Hepatocyte (in vitro differentiated cells): ENCODE data around the gene NUCKS1. TPM values are rescaled to one million over a fixed set of nuclear protein-coding genes. Genes with fewer than 3 reads are reported as not detected.

Source experiments
- DNase-seq: peaks from one replicate; pipeline ENCODE4 v3.0.0-alpha.2; 2016; ENCODE audit warnings: low spot score
- H2AFZ ChIP-seq: fragments of 200-600 bp; sonication (generic); 2 replicates; pipeline ENCODE4 v1.6.0; 2016; ENCODE audit warnings: antibody characterized with exemption, mild to moderate bottlenecking
- H3K27ac ChIP-seq: fragments of 200-600 bp; sonication (generic); 2 replicates; pipeline ENCODE4 v1.5.1; 2016; ENCODE audit warnings: mild to moderate bottlenecking
- H3K27me3 ChIP-seq: fragments of 200-600 bp; sonication (generic); 2 replicates; pipeline ENCODE4 v1.6.1; 2016
- H3K36me3 ChIP-seq: fragments of 200-600 bp; sonication (generic); replicated peaks from 2 replicates; pipeline ENCODE4 v1.5.1; 2016; ENCODE audit warnings: low read depth; ENCODE audit not compliant: insufficient read depth
- H3K4me1 ChIP-seq: fragments of 200-600 bp; sonication (generic); 2 replicates; pipeline ENCODE4 v1.5.1; 2016; ENCODE audit warnings: mild to moderate bottlenecking, moderate library complexity; ENCODE audit not compliant: insufficient read depth
- H3K4me2 ChIP-seq: fragments of 200-600 bp; sonication (generic); 2 replicates; pipeline ENCODE4 v1.6.0; 2016
- H3K4me3 ChIP-seq: fragments of 200-600 bp; sonication (generic); 2 replicates; pipeline ENCODE4 v1.5.1; 2016; ENCODE audit warnings: mild to moderate bottlenecking
- H3K79me2 ChIP-seq: fragments of 200-600 bp; sonication (generic); 2 replicates; pipeline ENCODE4 v1.6.0; 2017; ENCODE audit warnings: mild to moderate bottlenecking
- H3K9me2 ChIP-seq: fragments of 200-600 bp; sonication (generic); replicated peaks from 2 replicates; pipeline ENCODE4 v1.6.0; 2017; ENCODE audit warnings: mild to moderate bottlenecking; ENCODE audit not compliant: insufficient read depth
- H3K9me3 ChIP-seq: fragments of 200-600 bp; sonication (generic); 2 replicates; pipeline ENCODE4 v1.5.1; 2016; ENCODE audit warnings: low read depth, mild to moderate bottlenecking
- H4K20me1 ChIP-seq: fragments of 200-600 bp; sonication (generic); 2 replicates; pipeline ENCODE4 v1.6.0; 2016; ENCODE audit warnings: mild to moderate bottlenecking; ENCODE audit not compliant: insufficient read depth, poor library complexity, severe bottlenecking
- EZH2 ChIP-seq: fragments of 200-600 bp; sonication (generic); IDR thresholded peaks from 2 replicates; pipeline ENCODE4 v1.6.1; 2016; ENCODE audit warnings: antibody characterized with exemption, mild to moderate bottlenecking, borderline replicate concordance
- EZH2phosphoT487 ChIP-seq: fragments of 200-600 bp; sonication (generic); IDR thresholded peaks from one replicate; pipeline ENCODE4 v1.6.1; 2018; ENCODE audit warnings: antibody characterized with exemption, mild to moderate bottlenecking, low read depth, moderate library complexity; ENCODE audit not compliant: unreplicated experiment, severe bottlenecking
- WGBS: methylation state at CpG from one replicate; pipeline ENCODE4 v1.1.6; 2016; ENCODE audit warnings: low lambda C conversion rate; ENCODE audit errors: missing lambda C conversion rate; 5-methylcytosine and 5-hydroxymethylcytosine counted together
- polyA plus RNA-seq: library from polyadenylated mRNA; unstranded; fragments of >200 nt; fragmentation: Nextera tagmentation; extraction: Ambion mirVana; gene quantifications from 2 replicates; pipeline ENCODE4 v1.2.1, GENCODE V29; 2016
- total RNA-seq: library from RNA; depleted of rRNA; stranded (reverse); fragments of >200 nt; gene quantifications from 2 replicates; pipeline ENCODE4 v1.2.3, GENCODE V29; 2014
- TF ChIP-seq, protein P1 (sequence below): fragments of 200-600 bp; sonication (generic); IDR thresholded peaks from 2 replicates; pipeline ENCODE4 v1.5.1; 2016; ENCODE audit warnings: antibody characterized with exemption, mild to moderate bottlenecking; ENCODE audit not compliant: poor library complexity

NUCKS1 gene
- total and polyA plus RNA-seq, 2 experiments from 2014 or later = 28.4 to 143 TPM

DNA sequence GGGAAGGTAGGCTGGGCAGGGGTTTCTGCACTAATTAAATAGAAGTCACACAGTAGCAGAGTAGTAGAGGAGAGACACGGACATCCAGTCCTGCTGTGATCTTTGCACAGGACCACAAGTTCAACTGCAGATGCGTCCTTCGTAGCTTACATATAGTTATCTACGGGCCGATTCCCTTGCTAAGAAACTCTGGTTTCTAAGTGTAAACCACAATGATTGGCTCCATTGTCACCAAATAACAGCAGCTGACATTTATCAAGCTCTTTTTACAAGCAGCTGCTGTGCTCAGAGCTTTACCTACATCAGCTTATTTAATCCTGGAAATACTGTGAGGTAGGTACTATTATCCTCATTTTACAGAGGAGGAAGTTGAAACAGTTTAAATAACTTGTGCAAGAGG, 72.8 kb downstream of the NUCKS1 start:
- Histone ChIP-seq H3K4me1 (peaks cover 61% of the 10 kb centered on the region), H3K9me3 (no peaks in the 10 kb centered on the region), H2AFZ (no peak overlapping the region), H3K27ac (peak overlapping the region; percentile 94), H3K4me2 (peak overlapping the region; percentile 37), H3K79me2 (peaks cover 40% of the 10 kb centered on the region), H3K36me3 (no peaks in the 10 kb centered on the region), H4K20me1 (no peaks in the 10 kb centered on the region), H3K9me2 (no peaks in the 10 kb centered on the region), H3K27me3 (no peaks in the 10 kb centered on the region), H3K4me3 (no peak overlapping the region)
- WGBS = 54% methylated on average over 5 of the region's 5 CpGs
- TF ChIP-seq, protein P1, sequence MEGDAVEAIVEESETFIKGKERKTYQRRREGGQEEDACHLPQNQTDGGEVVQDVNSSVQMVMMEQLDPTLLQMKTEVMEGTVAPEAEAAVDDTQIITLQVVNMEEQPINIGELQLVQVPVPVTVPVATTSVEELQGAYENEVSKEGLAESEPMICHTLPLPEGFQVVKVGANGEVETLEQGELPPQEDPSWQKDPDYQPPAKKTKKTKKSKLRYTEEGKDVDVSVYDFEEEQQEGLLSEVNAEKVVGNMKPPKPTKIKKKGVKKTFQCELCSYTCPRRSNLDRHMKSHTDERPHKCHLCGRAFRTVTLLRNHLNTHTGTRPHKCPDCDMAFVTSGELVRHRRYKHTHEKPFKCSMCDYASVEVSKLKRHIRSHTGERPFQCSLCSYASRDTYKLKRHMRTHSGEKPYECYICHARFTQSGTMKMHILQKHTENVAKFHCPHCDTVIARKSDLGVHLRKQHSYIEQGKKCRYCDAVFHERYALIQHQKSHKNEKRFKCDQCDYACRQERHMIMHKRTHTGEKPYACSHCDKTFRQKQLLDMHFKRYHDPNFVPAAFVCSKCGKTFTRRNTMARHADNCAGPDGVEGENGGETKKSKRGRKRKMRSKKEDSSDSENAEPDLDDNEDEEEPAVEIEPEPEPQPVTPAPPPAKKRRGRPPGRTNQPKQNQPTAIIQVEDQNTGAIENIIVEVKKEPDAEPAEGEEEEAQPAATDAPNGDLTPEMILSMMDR = no peak
- TF ChIP-seq EZH2phosphoT487 = no peak
- no peak for TF ChIP-seq EZH2
- no peak for DNase-seq

DNA sequence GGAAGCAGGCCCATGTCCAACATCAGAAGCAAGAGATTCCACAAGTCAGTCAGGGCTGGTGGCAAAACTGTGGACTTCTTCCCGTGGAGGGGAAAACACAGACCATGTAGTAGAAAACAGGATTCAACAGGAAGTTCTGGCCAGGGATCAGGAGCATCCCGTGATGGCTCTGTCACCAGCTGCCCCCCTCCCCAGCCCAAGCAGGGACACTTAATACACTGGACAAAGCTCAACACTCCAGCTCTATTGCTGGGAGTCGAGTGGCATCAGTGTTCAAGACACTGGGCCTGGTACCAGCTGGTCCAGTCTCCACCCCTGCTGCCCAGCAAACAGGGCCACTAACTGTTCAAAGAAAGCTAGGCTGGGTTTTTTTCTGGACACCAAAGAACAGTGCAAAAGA, 73.4 kb downstream of the NUCKS1 start:
- no peak overlapping the region for H3K4me3 ChIP-seq
- H4K20me1 ChIP-seq = no peaks in the 10 kb centered on the region
- DNase-seq = no peak
- H3K36me3 ChIP-seq = no peaks in the 10 kb centered on the region
- TF ChIP-seq EZH2phosphoT487 (no peak), EZH2 (no peak)
- TF ChIP-seq, protein P1 = no peak
- H3K9me3 ChIP-seq = no peaks in the 10 kb centered on the region
- H3K9me2 ChIP-seq = no peaks in the 10 kb centered on the region
- H3K79me2 ChIP-seq = peaks cover 40% of the 10 kb centered on the region
- H3K4me1 ChIP-seq = peaks cover 65% of the 10 kb centered on the region
- WGBS = 53% methylated on average over 3 of the region's 3 CpGs
- H3K4me2 ChIP-seq = peak overlapping the region; percentile 37
- H3K27me3 ChIP-seq = no peaks in the 10 kb centered on the region
- H3K27ac ChIP-seq = peak overlapping the region; percentile 94
- no peak overlapping the region for H2AFZ ChIP-seq

DNA sequence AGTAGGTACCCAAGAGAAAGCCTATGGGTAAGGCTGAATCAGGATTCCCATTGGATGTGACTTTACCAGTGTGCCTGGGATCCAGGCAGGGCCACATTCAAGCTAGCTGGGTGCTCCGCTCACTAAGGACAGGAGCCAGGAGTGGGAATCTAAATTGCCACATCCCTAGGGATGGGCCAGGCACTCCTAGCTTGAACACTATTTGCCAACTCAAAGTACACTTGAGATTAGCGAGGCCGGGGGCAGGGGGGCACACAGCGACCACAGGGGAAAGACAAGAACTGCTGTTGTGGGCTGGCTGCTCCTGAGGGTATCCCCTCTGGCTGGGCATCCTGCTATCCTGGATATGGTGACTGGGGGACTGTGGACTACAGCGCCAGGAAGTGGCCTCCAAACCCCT, 74.0 kb downstream of the NUCKS1 start:
- Histone ChIP-seq H4K20me1 (no peaks in the 10 kb centered on the region), H3K9me2 (no peaks in the 10 kb centered on the region), H3K27me3 (no peaks in the 10 kb centered on the region), H3K4me1 (peaks cover 68% of the 10 kb centered on the region), H3K79me2 (peaks cover 44% of the 10 kb centered on the region), H2AFZ (no peak overlapping the region), H3K4me2 (peak overlapping the region; percentile 31), H3K4me3 (no peak overlapping the region), H3K36me3 (no peaks in the 10 kb centered on the region), H3K9me3 (no peaks in the 10 kb centered on the region), H3K27ac (peak overlapping the region; percentile 94)
- TF ChIP-seq, protein P1 = no peak
- TF ChIP-seq EZH2 (no peak), EZH2phosphoT487 (no peak)
- peak; percentile 51 for DNase-seq
- WGBS = 70% methylated on average over 5 of the region's 5 CpGs

DNA sequence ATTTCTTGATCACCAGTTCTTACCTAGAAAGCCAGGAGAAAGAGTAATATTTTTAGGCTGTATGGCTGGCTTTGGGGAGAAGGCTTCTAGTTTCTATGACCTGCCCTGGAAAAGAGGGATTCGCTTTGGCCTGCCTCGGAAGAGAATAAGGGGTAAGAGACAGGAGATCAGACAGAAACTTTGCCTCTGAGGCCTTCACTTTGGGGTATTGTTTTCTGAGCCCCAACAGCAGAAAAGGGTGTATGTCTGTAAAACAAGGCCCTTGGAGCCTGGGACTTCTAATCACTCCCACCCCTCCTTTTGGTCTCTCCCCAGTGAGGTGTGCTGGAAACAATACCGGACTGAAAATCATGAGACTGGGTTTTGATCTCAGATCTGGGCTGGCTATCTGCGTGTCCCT, 74.7 kb downstream of the NUCKS1 start:
- Histone ChIP-seq H3K27me3 (no peaks in the 10 kb centered on the region), H3K27ac (peak overlapping the region; percentile 94), H3K79me2 (peaks cover 51% of the 10 kb centered on the region), H2AFZ (no peak overlapping the region), H3K4me1 (peaks cover 76% of the 10 kb centered on the region), H3K36me3 (no peaks in the 10 kb centered on the region), H3K4me3 (no peak overlapping the region), H3K9me2 (no peaks in the 10 kb centered on the region), H3K4me2 (peak overlapping the region; percentile 31), H4K20me1 (no peaks in the 10 kb centered on the region), H3K9me3 (no peaks in the 10 kb centered on the region)
- WGBS = 96% methylated on average over 4 of the region's 4 CpGs
- TF ChIP-seq EZH2 (no peak), EZH2phosphoT487 (no peak)
- TF ChIP-seq, protein P1 = no peak
- no peak for DNase-seq
